ENCODE data around the gene RNF125.
"Not testable (repeated sequence)": the region's sequence is repeated elsewhere in the genome, so short reads cannot be mapped to it uniquely, and the experiment has no call there.

DNA sequence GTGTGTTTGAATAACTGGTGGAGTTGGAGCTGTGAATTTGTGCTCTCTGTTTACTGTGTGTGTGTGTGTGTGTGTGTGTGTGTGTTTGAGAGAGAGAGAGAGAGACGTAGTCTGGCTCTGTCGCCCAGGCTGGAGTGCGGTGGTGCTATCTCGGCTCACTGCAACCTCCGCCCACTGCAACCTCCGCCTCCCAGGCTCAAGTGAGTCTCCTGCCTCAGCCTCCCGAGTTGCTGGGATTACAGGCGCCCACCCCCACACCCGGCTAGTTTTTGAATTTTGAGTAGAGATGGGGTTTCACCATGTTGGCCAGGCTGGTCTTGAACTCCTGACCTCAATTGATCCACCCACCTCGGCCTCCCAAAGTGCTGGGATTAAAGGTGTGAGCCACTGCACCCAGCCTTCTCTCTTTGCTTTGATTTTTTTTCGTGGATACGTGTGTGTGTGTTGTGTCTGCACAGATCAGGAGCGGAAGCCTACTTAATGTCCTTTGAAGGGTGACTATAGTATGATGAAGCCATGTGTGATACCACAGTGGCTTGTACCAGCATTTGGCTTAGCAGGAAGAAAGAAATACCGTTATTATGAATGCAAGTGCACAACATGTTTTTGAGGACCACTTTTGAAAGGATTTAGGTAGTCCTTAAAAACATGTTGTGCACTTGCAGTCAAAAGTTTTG lies 1.5 kb downstream of the RNF125 start:
- TF ChIP-seq, protein P1, sequence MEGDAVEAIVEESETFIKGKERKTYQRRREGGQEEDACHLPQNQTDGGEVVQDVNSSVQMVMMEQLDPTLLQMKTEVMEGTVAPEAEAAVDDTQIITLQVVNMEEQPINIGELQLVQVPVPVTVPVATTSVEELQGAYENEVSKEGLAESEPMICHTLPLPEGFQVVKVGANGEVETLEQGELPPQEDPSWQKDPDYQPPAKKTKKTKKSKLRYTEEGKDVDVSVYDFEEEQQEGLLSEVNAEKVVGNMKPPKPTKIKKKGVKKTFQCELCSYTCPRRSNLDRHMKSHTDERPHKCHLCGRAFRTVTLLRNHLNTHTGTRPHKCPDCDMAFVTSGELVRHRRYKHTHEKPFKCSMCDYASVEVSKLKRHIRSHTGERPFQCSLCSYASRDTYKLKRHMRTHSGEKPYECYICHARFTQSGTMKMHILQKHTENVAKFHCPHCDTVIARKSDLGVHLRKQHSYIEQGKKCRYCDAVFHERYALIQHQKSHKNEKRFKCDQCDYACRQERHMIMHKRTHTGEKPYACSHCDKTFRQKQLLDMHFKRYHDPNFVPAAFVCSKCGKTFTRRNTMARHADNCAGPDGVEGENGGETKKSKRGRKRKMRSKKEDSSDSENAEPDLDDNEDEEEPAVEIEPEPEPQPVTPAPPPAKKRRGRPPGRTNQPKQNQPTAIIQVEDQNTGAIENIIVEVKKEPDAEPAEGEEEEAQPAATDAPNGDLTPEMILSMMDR (IDR thresholded peaks at IDR 0.05), result not testable (repeated sequence)
- not testable (repeated sequence) for TF ChIP-seq POLR2A (IDR thresholded peaks at IDR 0.05)

Measured in right lobe of liver (tissue), 4 donors.